Rectal smooth muscle tissue (tissue), 1 donor: ENCODE results near the gene AKT3.

ENCODE experiments used
- H3K27ac ChIP-seq: one replicate; pipeline ENCODE4 v1.7.0; 2013; ENCODE audit warnings: low read depth, low read length, inconsistent platforms
- H3K27me3 ChIP-seq: one replicate; pipeline ENCODE4 v1.7.0; 2013; ENCODE audit warnings: low read length; ENCODE audit not compliant: control insufficient read depth, insufficient read depth
- H3K36me3 ChIP-seq: one replicate; pipeline ENCODE4 v1.7.0; 2013; ENCODE audit warnings: low read length; ENCODE audit not compliant: control insufficient read depth, insufficient read depth
- H3K4me1 ChIP-seq: one replicate; pipeline ENCODE4 v1.7.0; 2013; ENCODE audit warnings: low read length; ENCODE audit not compliant: control insufficient read depth, insufficient read depth
- H3K4me3 ChIP-seq: one replicate; pipeline ENCODE4 v1.7.0; 2013; ENCODE audit warnings: low read length
- H3K9ac ChIP-seq: one replicate; pipeline ENCODE4 v1.7.0; 2013; ENCODE audit warnings: low read length

Gene AKT3

GRCh38 chr1:243474136-243474881 is 375.7 kb downstream of the AKT3 start:
- Histone ChIP-seq H3K27me3 (no peaks in the 10 kb centered on the region), H3K36me3 (no peaks in the 10 kb centered on the region), H3K4me1 (peaks cover 10% of the 10 kb centered on the region), H3K4me3 (peak overlapping the region; percentile 32), H3K27ac (no peak overlapping the region), H3K9ac (no peak overlapping the region)

- no peak overlapping the region for H3K27ac ChIP-seq
- no peaks in the 10 kb centered on the region for H3K36me3 ChIP-seq
- peaks cover 10% of the 10 kb centered on the region for H3K4me1 ChIP-seq
- H3K9ac ChIP-seq: no peak overlapping the region
- H3K27me3 ChIP-seq: no peaks in the 10 kb centered on the region
- peak overlapping the region; percentile 32 for H3K4me3 ChIP-seq
Measured at GRCh38 chr1:243473227-243474135, 376.6 kb downstream of the AKT3 start.

- Histone ChIP-seq H3K9ac (no peak overlapping the region), H3K27me3 (no peaks in the 10 kb centered on the region), H3K4me3 (no peak overlapping the region), H3K4me1 (peaks cover 10% of the 10 kb centered on the region), H3K36me3 (no peaks in the 10 kb centered on the region), H3K27ac (no peak overlapping the region)
Measured at GRCh38 chr1:243471754-243472745, 378.0 kb downstream of the AKT3 start.

DNA sequence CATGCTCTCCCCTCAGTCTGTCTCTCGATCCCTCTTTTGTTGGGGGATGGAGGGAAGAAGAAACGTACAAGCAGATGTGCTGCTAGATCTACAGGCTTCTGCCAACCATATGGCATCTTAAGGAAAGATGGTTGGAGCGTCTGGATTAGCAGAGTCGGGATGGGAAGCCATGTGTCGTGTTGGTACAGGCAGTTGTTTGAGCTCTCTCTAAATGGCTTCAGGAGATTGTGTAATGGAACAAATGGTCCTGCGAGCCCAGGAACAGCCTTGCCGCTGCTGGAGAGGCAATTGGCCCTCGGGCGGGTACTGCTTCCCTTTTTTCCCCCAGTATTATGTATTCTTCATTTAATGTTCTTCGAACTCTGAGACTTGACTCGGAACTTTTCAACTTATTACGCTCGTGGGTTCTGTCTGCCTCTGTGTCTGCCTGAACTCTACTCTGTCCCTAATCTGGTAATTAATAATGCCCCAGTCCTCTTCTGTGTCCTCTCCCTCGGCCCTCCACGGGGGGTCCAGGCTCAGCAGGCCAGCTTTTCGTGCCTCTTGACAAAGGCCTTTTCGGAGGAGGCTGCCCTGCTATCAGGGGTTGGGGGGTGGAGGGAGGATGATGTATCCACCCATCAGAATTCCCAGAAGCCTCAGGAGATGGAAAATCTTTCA is 378.9 kb downstream of the AKT3 start:
- no peak overlapping the region for H3K9ac ChIP-seq
- no peak overlapping the region for H3K4me3 ChIP-seq
- no peaks in the 10 kb centered on the region for H3K27me3 ChIP-seq

DNA sequence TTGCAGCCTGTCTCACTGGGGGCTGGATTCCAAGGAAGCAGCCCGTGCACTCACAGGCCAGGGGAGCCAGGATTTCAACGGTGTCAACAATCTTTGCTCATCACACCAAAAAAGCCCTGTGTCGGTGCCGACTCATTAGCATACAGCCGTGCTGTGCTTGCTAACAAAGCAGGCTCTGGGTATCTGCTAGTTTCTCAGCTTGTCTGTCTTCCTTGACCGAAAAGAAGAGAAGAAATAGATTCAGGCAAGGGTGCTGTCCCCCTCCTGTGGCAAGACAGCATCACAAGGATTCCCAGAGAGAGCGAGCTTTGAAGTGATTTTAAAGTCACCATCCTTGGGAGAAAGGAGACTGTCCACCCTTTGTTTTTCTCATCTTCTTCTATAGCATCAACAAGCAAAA is 379.5 kb downstream of the AKT3 start:
- Histone ChIP-seq H3K27ac (no peak overlapping the region), H3K9ac (no peak overlapping the region), H3K4me3 (no peak overlapping the region), H3K4me1 (peaks cover 10% of the 10 kb centered on the region), H3K36me3 (no peaks in the 10 kb centered on the region), H3K27me3 (no peaks in the 10 kb centered on the region)

More for the DNA sequence above, 378.9 kb downstream of the AKT3 start:
- no peaks in the 10 kb centered on the region for H3K36me3 ChIP-seq
- peaks cover 10% of the 10 kb centered on the region for H3K4me1 ChIP-seq
- no peak overlapping the region for H3K27ac ChIP-seq

GRCh38 chr1:243469497-243469896 is 380.5 kb downstream of the AKT3 start:
- Histone ChIP-seq H3K27ac (no peak overlapping the region), H3K4me1 (peaks cover 10% of the 10 kb centered on the region), H3K27me3 (no peaks in the 10 kb centered on the region), H3K36me3 (peaks cover 3% of the 10 kb centered on the region), H3K4me3 (no peak overlapping the region), H3K9ac (no peak overlapping the region)

- no peak overlapping the region for H3K27ac ChIP-seq
- H3K4me3 ChIP-seq: no peak overlapping the region
Measured at GRCh38 chr1:243465738-243466137, 384.3 kb downstream of the AKT3 start.

GRCh38 chr1:243465081-243465480 is 385.0 kb downstream of the AKT3 start:
- Histone ChIP-seq H3K27me3 (no peaks in the 10 kb centered on the region), H3K4me1 (no peaks in the 10 kb centered on the region), H3K27ac (no peak overlapping the region), H3K4me3 (no peak overlapping the region), H3K36me3 (peaks cover 4% of the 10 kb centered on the region), H3K9ac (no peak overlapping the region)

More at GRCh38 chr1:243465738-243466137, 384.3 kb downstream of the AKT3 start:
- Histone ChIP-seq H3K27me3 (no peaks in the 10 kb centered on the region), H3K4me1 (no peaks in the 10 kb centered on the region), H3K36me3 (peaks cover 4% of the 10 kb centered on the region), H3K9ac (no peak overlapping the region)

GRCh38 chr1:243462929-243463697 is 386.9 kb downstream of the AKT3 start:
- Histone ChIP-seq H3K9ac (no peak overlapping the region), H3K36me3 (peaks cover 4% of the 10 kb centered on the region), H3K27ac (no peak overlapping the region), H3K4me1 (no peaks in the 10 kb centered on the region), H3K27me3 (no peaks in the 10 kb centered on the region), H3K4me3 (no peak overlapping the region)

GRCh38 chr1:243461700-243462099 is 388.3 kb downstream of the AKT3 start:
- H3K27me3 ChIP-seq: no peaks in the 10 kb centered on the region
- H3K9ac ChIP-seq: no peak overlapping the region
- H3K4me3 ChIP-seq: no peak overlapping the region
- peaks cover 4% of the 10 kb centered on the region for H3K36me3 ChIP-seq
- H3K27ac ChIP-seq: no peak overlapping the region
- H3K4me1 ChIP-seq: no peaks in the 10 kb centered on the region

DNA sequence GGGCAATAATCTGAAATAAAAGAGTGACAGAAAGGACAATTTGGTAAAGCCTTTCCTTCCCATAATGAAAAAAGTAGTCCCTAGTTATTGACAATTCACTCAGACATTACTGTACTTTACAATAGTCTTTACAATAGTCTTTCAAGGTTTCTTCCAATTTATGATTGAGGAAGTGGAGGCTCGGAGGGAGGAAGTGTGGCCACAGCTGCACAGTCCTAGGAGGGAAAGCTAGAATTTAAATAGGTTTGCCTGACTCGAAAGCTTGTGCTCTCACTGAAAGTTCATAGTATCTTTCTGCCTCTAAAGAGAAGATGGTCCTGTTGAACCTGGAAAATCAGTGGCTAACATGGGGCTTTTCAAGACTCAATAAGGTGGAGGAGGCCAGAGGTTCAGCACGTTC is 391.0 kb downstream of the AKT3 start:
- Histone ChIP-seq H3K9ac (no peak overlapping the region), H3K4me3 (no peak overlapping the region), H3K27me3 (no peaks in the 10 kb centered on the region), H3K36me3 (no peaks in the 10 kb centered on the region), H3K4me1 (no peaks in the 10 kb centered on the region), H3K27ac (no peak overlapping the region)
